Activated CD4-positive, alpha-beta memory T cell treated with anti-CD3 and anti-CD28 coated beads for 36 hours (primary cell): ENCODE measurements around the gene KLHL26. TPM values are rescaled to one million over a fixed set of nuclear protein-coding genes. Genes with fewer than 3 reads are reported as not detected.

ENCODE experiments used
- CTCF ChIA-PET: fragments of 350-600 bp; sonication (Branson Sonifier 250); formaldehyde crosslinking; loops from one replicate; lab custom pipeline; 2021; ENCODE audit warnings: antibody characterized with exemption, inconsistent platforms; lab: Charles Lee
- POLR2A ChIA-PET: fragments of 350-600 bp; sonication (Branson Sonifier 250); formaldehyde crosslinking; loops from one replicate; lab custom pipeline; 2021; ENCODE audit warnings: antibody characterized with exemption; lab: Charles Lee
- DNase-seq: peaks from one replicate; pipeline ENCODE4 v3.0.0-alpha.2; 2020
- H3K27ac Mint-ChIP-seq: one replicate; pipeline ENCODE4 v1.8.0; 2021; ENCODE audit warnings: mixed read lengths
- H3K27me3 Mint-ChIP-seq: one replicate; pipeline ENCODE4 v1.8.0; 2021; ENCODE audit warnings: mixed read lengths
- H3K36me3 Mint-ChIP-seq: one replicate; pipeline ENCODE4 v1.8.0; 2021; ENCODE audit warnings: mixed read lengths
- H3K4me1 Mint-ChIP-seq: one replicate; pipeline ENCODE4 v1.8.0; 2021; ENCODE audit warnings: low read depth, mixed read lengths
- H3K4me3 Mint-ChIP-seq: one replicate; pipeline ENCODE4 v1.8.0; 2021; ENCODE audit warnings: mild to moderate bottlenecking, mixed read lengths
- H3K9me3 Mint-ChIP-seq: one replicate; pipeline ENCODE4 v1.8.0; 2021; ENCODE audit warnings: mixed read lengths
- intact Hi-C: fragments of 100-400 bp; cut with micrococcal nuclease; formaldehyde crosslinking; loops from one replicate; pipeline ENCODE4 v1.15.1; 2023
- total RNA-seq, 2 experiments: library from RNA; stranded (reverse); gene quantifications; one replicate each; pipeline ENCODE4 v1.2.3, GENCODE V29; 2021

The KLHL26 gene
- total RNA-seq, 2 experiments from 2014 or later, result 10.7 to 11.0 TPM

DNA sequence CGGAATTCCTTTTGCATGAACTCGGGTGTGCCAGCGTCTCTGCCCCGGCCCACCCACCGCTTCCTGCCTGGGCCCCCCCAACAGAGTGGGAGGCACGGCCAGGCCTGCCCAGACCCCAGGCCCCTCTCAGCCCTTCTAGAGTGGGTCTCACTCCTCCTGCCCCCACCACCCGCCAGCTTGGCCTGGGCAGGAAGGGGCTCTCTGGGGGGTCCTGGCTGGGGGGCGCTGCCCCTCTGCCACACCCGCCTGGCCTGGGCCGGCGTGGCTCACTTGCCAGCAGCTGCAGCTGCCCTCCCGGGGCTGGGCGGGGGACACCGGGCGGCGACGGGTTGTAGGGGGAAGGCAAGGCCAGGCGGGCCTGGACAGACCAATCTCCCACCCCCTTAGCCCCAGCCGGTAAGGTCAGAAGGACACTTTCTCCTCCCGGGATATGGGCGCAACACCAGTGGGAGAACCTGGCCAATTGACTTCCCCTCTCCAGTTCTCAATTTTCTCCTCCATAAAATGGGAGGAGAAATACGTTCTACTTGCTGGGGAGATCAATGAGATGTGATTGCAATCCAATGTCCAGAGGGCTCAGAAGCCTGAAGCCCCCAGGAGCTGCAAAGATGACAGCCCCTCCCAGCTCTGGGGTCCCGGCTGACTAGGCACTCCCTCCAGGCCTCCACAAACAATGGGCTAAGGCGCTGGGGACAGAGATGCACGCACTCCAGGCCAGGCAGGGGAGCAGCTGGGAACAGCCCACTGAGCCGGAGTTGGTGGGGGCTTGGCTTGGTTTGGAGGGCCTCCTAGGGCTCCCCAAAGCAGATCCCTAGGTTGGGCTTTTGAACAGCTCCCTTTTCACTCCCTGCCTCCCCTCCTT lies 32.6 kb upstream of the KLHL26 start:
- Mint-ChIP-seq H3K27ac (no peak overlapping the region), H3K4me3 (no peak overlapping the region), H3K27me3 (peaks cover 50% of the 10 kb centered on the region), H3K36me3 (no peaks in the 10 kb centered on the region), H3K9me3 (no peaks in the 10 kb centered on the region), H3K4me1 (peaks cover 19% of the 10 kb centered on the region)
- CTCF ChIA-PET, result interaction anchor here (1.0 to 1.3 kb wide), 3 partner anchors 11 to 24 kb away, joined by 3 to 6 read pairs (median 4); no protein-coding TSS in a partner anchor
- POLR2A ChIA-PET, result no interaction called here
- DNase-seq, result no peak
- intact Hi-C loops, result no loop called here

DNA sequence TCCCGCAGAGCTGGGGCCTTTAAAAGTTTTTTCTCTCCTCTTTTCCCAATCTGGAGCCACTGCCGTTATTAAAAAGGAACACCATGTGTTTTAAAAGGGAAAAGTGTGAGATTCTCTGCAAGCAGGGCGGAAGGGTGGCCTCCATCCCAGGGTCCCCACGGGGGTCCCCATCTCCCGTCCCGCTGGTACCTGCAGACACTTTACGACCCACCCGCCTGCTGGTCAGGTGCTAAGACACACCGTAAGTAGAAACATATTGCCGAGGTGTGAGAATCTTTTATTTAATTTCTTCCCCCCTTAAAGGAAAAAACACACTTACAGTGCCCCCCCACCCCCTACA lies 32.0 kb upstream of the KLHL26 start:
- Mint-ChIP-seq H3K36me3 (no peaks in the 10 kb centered on the region), H3K27me3 (peaks cover 53% of the 10 kb centered on the region), H3K4me1 (peaks cover 19% of the 10 kb centered on the region), H3K4me3 (no peak overlapping the region), H3K9me3 (no peaks in the 10 kb centered on the region), H3K27ac (no peak overlapping the region)
- intact Hi-C loops, result no loop called here
- ChIA-PET POLR2A (no interaction called here), CTCF (interaction anchor here (1.0 kb wide), 1 partner anchor 23 kb away, joined by 3 read pairs; no protein-coding TSS in a partner anchor)
- no peak for DNase-seq

DNA sequence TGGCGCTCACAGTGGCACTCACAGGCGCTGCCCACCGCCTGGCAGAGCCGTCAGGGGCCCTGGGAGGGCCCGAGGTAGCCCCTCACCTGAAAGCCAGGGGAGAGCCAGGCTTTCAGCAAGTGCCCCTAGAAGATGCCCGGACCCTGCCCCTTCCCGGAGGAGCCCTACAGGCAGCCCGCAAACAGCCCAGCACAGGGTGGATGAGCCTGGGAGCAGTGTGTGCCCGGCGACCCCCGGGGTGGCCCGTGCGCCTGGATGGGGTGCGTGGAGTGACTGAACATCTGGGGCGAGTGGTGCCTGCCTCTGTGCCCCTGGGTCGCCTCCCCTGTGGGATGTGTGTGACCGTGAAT lies 31.7 kb upstream of the KLHL26 start:
- ChIA-PET POLR2A (no interaction called here), CTCF (interaction anchor here (1.0 kb wide), 1 partner anchor 23 kb away, joined by 3 read pairs; no protein-coding TSS in a partner anchor)
- no peak overlapping the region for H3K27ac Mint-ChIP-seq
- intact Hi-C loops, result no loop called here
- no peaks in the 10 kb centered on the region for H3K9me3 Mint-ChIP-seq
- H3K4me3 Mint-ChIP-seq, result no peak overlapping the region
- no peaks in the 10 kb centered on the region for H3K36me3 Mint-ChIP-seq
- no peak for DNase-seq
- peaks cover 57% of the 10 kb centered on the region for H3K27me3 Mint-ChIP-seq
- peaks cover 19% of the 10 kb centered on the region for H3K4me1 Mint-ChIP-seq

GRCh38 chr19:18605546-18606280 lies 31.1 kb upstream of the KLHL26 start:
- H3K36me3 Mint-ChIP-seq, result no peaks in the 10 kb centered on the region
- intact Hi-C loops, result no loop called here
- DNase-seq, result no peak
- H3K27me3 Mint-ChIP-seq, result peaks cover 61% of the 10 kb centered on the region
- no peak overlapping the region for H3K27ac Mint-ChIP-seq
- ChIA-PET CTCF (interaction anchor here (1.0 kb wide), 1 partner anchor 23 kb away, joined by 3 read pairs; no protein-coding TSS in a partner anchor), POLR2A (no interaction called here)
- peaks cover 19% of the 10 kb centered on the region for H3K4me1 Mint-ChIP-seq
- H3K4me3 Mint-ChIP-seq, result no peak overlapping the region
- no peaks in the 10 kb centered on the region for H3K9me3 Mint-ChIP-seq

GRCh38 chr19:18606281-18607225 lies 30.3 kb upstream of the KLHL26 start, which contains the start of gene CRLF1:
CRLF1 (minus strand) TSS chr19:18606799; CDS start chr19:18606656, 143 bp downstream.
- ChIA-PET CTCF (no interaction called here), POLR2A (no interaction called here)
- Mint-ChIP-seq H3K27me3 (peaks cover 64% of the 10 kb centered on the region), H3K4me1 (peaks cover 24% of the 10 kb centered on the region), H3K27ac (no peak within 1 kb of the TSS), H3K4me3 (no peak within 1 kb of the TSS), H3K9me3 (no peaks in the 10 kb centered on the region), H3K36me3 (no peaks in the 10 kb centered on the region)
- no peak for DNase-seq
- intact Hi-C loops, result no loop called here

- no peak for DNase-seq
- Mint-ChIP-seq H3K9me3 (no peaks in the 10 kb centered on the region), H3K36me3 (no peaks in the 10 kb centered on the region), H3K27me3 (peaks cover 63% of the 10 kb centered on the region), H3K4me3 (no peak overlapping the region), H3K4me1 (peaks cover 31% of the 10 kb centered on the region), H3K27ac (no peak overlapping the region)
- POLR2A ChIA-PET, result no interaction called here
- intact Hi-C loops, result no loop called here
- CTCF ChIA-PET, result no interaction called here
Measured at GRCh38 chr19:18607226-18608101, 29.4 kb upstream of the KLHL26 start.

- CTCF ChIA-PET, result no interaction called here
Measured at GRCh38 chr19:18608102-18608804, 28.6 kb upstream of the KLHL26 start.

DNA sequence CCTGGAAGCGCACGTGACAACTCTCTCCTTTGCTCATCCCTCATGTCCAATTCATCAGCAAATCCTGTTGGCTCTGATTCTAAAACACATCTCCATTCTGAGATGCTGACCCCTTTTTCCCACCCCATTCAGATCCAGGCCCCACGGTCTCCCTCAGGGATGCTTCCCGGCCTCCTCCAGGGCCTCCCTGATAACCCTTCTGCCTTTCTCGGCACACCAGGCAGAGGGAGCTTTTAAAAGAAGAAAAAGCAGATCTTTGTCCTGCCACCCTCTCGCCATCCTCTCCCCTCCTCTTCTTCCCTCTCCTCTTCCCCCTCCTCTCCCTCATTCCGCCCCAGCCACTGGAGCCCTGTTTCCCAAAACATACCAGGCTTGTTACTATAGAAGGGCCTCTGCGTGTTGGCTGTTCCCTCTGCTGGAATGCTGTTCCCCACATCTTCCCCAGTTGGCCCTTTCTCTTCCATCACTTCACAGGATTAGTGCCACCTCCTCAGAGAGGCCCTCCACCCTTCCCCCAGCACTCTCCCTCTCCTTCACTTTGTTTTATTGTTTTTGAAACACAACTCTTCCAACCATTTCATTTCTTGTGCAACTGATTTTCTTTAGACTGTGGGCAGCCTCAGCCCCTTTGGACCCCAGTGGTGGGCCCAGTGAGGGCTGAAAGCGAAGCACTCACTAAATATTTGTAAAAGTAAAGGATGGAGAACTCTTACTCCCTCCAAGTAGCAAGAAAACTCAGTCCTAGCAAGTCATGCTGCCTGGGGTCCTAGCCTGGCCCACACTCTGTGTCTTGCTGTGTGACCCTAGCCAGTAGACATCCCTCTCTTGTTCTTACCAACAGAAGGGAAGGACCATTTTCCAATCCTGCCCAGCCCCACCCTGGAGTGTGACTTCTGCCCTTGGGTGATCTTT lies 27.8 kb upstream of the KLHL26 start:
- intact Hi-C loops, result no loop called here
- peaks cover 61% of the 10 kb centered on the region for H3K27me3 Mint-ChIP-seq
- H3K4me1 Mint-ChIP-seq, result peaks cover 32% of the 10 kb centered on the region
- H3K36me3 Mint-ChIP-seq, result no peaks in the 10 kb centered on the region
- H3K9me3 Mint-ChIP-seq, result no peaks in the 10 kb centered on the region
- DNase-seq, result no peak
- POLR2A ChIA-PET, result no interaction called here
- no peak overlapping the region for H3K4me3 Mint-ChIP-seq
- H3K27ac Mint-ChIP-seq, result no peak overlapping the region
- CTCF ChIA-PET, result no interaction called here

More at GRCh38 chr19:18608102-18608804, 28.6 kb upstream of the KLHL26 start:
- Mint-ChIP-seq H3K27ac (no peak overlapping the region), H3K4me3 (no peak overlapping the region), H3K9me3 (no peaks in the 10 kb centered on the region), H3K4me1 (peaks cover 30% of the 10 kb centered on the region), H3K27me3 (peaks cover 59% of the 10 kb centered on the region), H3K36me3 (no peaks in the 10 kb centered on the region)
- POLR2A ChIA-PET, result no interaction called here
- intact Hi-C loops, result no loop called here
- no peak for DNase-seq

DNA sequence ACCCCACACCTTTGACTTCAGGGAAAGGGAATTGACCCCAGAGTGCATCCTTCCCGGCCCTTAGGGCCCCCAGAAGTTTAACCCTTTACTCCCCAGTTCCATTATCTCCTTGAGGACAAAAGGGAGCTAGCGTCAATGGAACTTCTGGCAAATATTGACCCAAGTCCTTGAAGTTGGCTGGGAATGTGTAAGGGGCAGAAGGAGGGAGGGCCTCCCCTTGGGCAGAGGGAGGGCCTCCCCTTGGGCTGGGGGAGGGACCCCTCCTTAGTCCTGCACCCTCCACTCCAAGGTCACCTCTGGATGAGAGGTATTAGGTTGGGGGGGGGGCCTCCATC lies 27.1 kb upstream of the KLHL26 start:
- POLR2A ChIA-PET, result no interaction called here

DNA sequence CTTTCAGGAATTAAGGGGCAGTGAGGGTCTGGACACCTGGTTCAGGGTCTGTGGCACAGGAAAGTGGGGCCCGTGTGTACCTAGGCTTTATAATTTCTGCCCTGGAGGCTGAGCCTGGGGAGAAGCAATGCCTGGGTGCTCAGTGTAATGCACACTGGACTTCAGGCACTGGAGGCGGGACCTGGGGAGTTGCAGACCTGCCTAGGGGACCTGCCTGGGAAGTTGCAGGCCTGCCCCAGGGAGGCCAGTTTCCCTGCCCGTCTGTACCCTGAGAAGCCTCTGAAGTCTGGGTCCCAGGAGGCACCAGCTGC lies 26.6 kb upstream of the KLHL26 start:
- H3K36me3 Mint-ChIP-seq, result no peaks in the 10 kb centered on the region
- no peak for DNase-seq
- intact Hi-C loops, result no loop called here
- H3K4me3 Mint-ChIP-seq, result no peak overlapping the region
- ChIA-PET CTCF (interaction anchor here (1.0 kb wide), 1 partner anchor 237 kb away, joined by 3 read pairs; no protein-coding TSS in a partner anchor), POLR2A (no interaction called here)
- peaks cover 64% of the 10 kb centered on the region for H3K27me3 Mint-ChIP-seq
- no peak overlapping the region for H3K27ac Mint-ChIP-seq
- no peaks in the 10 kb centered on the region for H3K9me3 Mint-ChIP-seq
- peaks cover 32% of the 10 kb centered on the region for H3K4me1 Mint-ChIP-seq

More for the DNA sequence above, 27.1 kb upstream of the KLHL26 start:
- intact Hi-C loops, result no loop called here
- Mint-ChIP-seq H3K27me3 (peaks cover 66% of the 10 kb centered on the region), H3K4me1 (peaks cover 32% of the 10 kb centered on the region), H3K27ac (no peak overlapping the region), H3K36me3 (no peaks in the 10 kb centered on the region), H3K9me3 (no peaks in the 10 kb centered on the region), H3K4me3 (no peak overlapping the region)
- DNase-seq, result no peak
- CTCF ChIA-PET, result no interaction called here
